ENCODE measurements around the gene IL1RN.

The IL1RN gene

GRCh38 chr2:113178069-113178746 is 50.8 kb downstream of the IL1RN start:
- no peak overlapping the region for H3K27ac ChIP-seq (ENCODE audit: low read length)
- H3K27me3 ChIP-seq (ENCODE audit: control insufficient read depth in 1 of 2, insufficient read depth in 2 of 2, low read length in 2 of 2), result no peaks in the 10 kb centered on the region
- no peaks in the 10 kb centered on the region for H3K36me3 ChIP-seq (ENCODE audit: control insufficient read depth in 2 of 2, insufficient read depth in 2 of 2, low read length in 2 of 2)
- no peaks in the 10 kb centered on the region for H3K4me1 ChIP-seq (ENCODE audit: control insufficient read depth, insufficient read depth, low read length)
- no peak overlapping the region for H3K4me3 ChIP-seq (ENCODE audit: low read length in 2 of 2)
- no peaks in the 10 kb centered on the region for H3K9me3 ChIP-seq (ENCODE audit: control insufficient read depth in 2 of 2, low read length in 2 of 2)
- no peak overlapping the region for H3K9ac ChIP-seq (ENCODE audit: low read length in 2 of 2)

- Histone ChIP-seq H3K9me3 (ENCODE audit: control insufficient read depth in 2 of 2, low read length in 2 of 2) (no peaks in the 10 kb centered on the region), H3K9ac (ENCODE audit: low read length in 2 of 2) (no peak overlapping the region), H3K4me1 (ENCODE audit: control insufficient read depth, insufficient read depth, low read length) (no peaks in the 10 kb centered on the region), H3K36me3 (ENCODE audit: control insufficient read depth in 2 of 2, insufficient read depth in 2 of 2, low read length in 2 of 2) (no peaks in the 10 kb centered on the region), H3K27ac (ENCODE audit: low read length) (no peak overlapping the region), H3K27me3 (ENCODE audit: control insufficient read depth in 1 of 2, insufficient read depth in 2 of 2, low read length in 2 of 2) (no peaks in the 10 kb centered on the region), H3K4me3 (ENCODE audit: low read length in 2 of 2) (no peak overlapping the region)
Observed at GRCh38 chr2:113178891-113179290, 51.5 kb downstream of the IL1RN start.

GRCh38 chr2:113179446-113180045 is 52.1 kb downstream of the IL1RN start:
- no peak overlapping the region for H3K4me3 ChIP-seq (ENCODE audit: low read length in 2 of 2)
- H3K9ac ChIP-seq (ENCODE audit: low read length in 2 of 2), result no peak overlapping the region
- no peaks in the 10 kb centered on the region for H3K27me3 ChIP-seq (ENCODE audit: control insufficient read depth in 1 of 2, insufficient read depth in 2 of 2, low read length in 2 of 2)
- H3K4me1 ChIP-seq (ENCODE audit: control insufficient read depth, insufficient read depth, low read length), result no peaks in the 10 kb centered on the region
- H3K36me3 ChIP-seq (ENCODE audit: control insufficient read depth in 2 of 2, insufficient read depth in 2 of 2, low read length in 2 of 2), result no peaks in the 10 kb centered on the region
- no peak overlapping the region for H3K27ac ChIP-seq (ENCODE audit: low read length)
- no peaks in the 10 kb centered on the region for H3K9me3 ChIP-seq (ENCODE audit: control insufficient read depth in 2 of 2, low read length in 2 of 2)

- no peak overlapping the region for H3K27ac ChIP-seq (ENCODE audit: low read length)
- no peaks in the 10 kb centered on the region for H3K4me1 ChIP-seq (ENCODE audit: control insufficient read depth, insufficient read depth, low read length)
- no peaks in the 10 kb centered on the region for H3K36me3 ChIP-seq (ENCODE audit: control insufficient read depth in 2 of 2, insufficient read depth in 2 of 2, low read length in 2 of 2)
- no peak overlapping the region for H3K4me3 ChIP-seq (ENCODE audit: low read length in 2 of 2)
- H3K9ac ChIP-seq (ENCODE audit: low read length in 2 of 2), result no peak overlapping the region
- H3K27me3 ChIP-seq (ENCODE audit: control insufficient read depth in 1 of 2, insufficient read depth in 2 of 2, low read length in 2 of 2), result no peaks in the 10 kb centered on the region
- H3K9me3 ChIP-seq (ENCODE audit: control insufficient read depth in 2 of 2, low read length in 2 of 2), result no peaks in the 10 kb centered on the region
Observed at GRCh38 chr2:113180131-113180946, 52.9 kb downstream of the IL1RN start.

GRCh38 chr2:113181258-113182051 is 54.1 kb downstream of the IL1RN start:
- Histone ChIP-seq H3K27me3 (ENCODE audit: control insufficient read depth in 1 of 2, insufficient read depth in 2 of 2, low read length in 2 of 2) (no peaks in the 10 kb centered on the region), H3K4me1 (ENCODE audit: control insufficient read depth, insufficient read depth, low read length) (no peaks in the 10 kb centered on the region), H3K36me3 (ENCODE audit: control insufficient read depth in 2 of 2, insufficient read depth in 2 of 2, low read length in 2 of 2) (no peaks in the 10 kb centered on the region), H3K4me3 (ENCODE audit: low read length in 2 of 2) (no peak overlapping the region), H3K9ac (ENCODE audit: low read length in 2 of 2) (no peak overlapping the region), H3K27ac (ENCODE audit: low read length) (no peak overlapping the region), H3K9me3 (ENCODE audit: control insufficient read depth in 2 of 2, low read length in 2 of 2) (no peaks in the 10 kb centered on the region)

- Histone ChIP-seq H3K27me3 (ENCODE audit: control insufficient read depth in 1 of 2, insufficient read depth in 2 of 2, low read length in 2 of 2) (no peaks in the 10 kb centered on the region), H3K9me3 (ENCODE audit: control insufficient read depth in 2 of 2, low read length in 2 of 2) (no peaks in the 10 kb centered on the region), H3K27ac (ENCODE audit: low read length) (no peak overlapping the region), H3K9ac (ENCODE audit: low read length in 2 of 2) (no peak overlapping the region), H3K36me3 (ENCODE audit: control insufficient read depth in 2 of 2, insufficient read depth in 2 of 2, low read length in 2 of 2) (no peaks in the 10 kb centered on the region), H3K4me1 (ENCODE audit: control insufficient read depth, insufficient read depth, low read length) (no peaks in the 10 kb centered on the region), H3K4me3 (ENCODE audit: low read length in 2 of 2) (no peak overlapping the region)
Observed at GRCh38 chr2:113182471-113183260, 55.3 kb downstream of the IL1RN start.

GRCh38 chr2:113183264-113183663 is 55.9 kb downstream of the IL1RN start:
- Histone ChIP-seq H3K9ac (ENCODE audit: low read length in 2 of 2) (no peak overlapping the region), H3K27me3 (ENCODE audit: control insufficient read depth in 1 of 2, insufficient read depth in 2 of 2, low read length in 2 of 2) (no peaks in the 10 kb centered on the region), H3K27ac (ENCODE audit: low read length) (no peak overlapping the region), H3K36me3 (ENCODE audit: control insufficient read depth in 2 of 2, insufficient read depth in 2 of 2, low read length in 2 of 2) (no peaks in the 10 kb centered on the region), H3K4me1 (ENCODE audit: control insufficient read depth, insufficient read depth, low read length) (no peaks in the 10 kb centered on the region), H3K4me3 (ENCODE audit: low read length in 2 of 2) (no peak overlapping the region), H3K9me3 (ENCODE audit: control insufficient read depth in 2 of 2, low read length in 2 of 2) (no peaks in the 10 kb centered on the region)
